Measurements from ENCODE around the gene OR52J3. TPM values are rescaled to one million over a fixed set of nuclear protein-coding genes. Genes with fewer than 3 reads are reported as not detected.

Gene OR52J3
- total RNA-seq, 1 donor from 2014 or later = not detected

DNA sequence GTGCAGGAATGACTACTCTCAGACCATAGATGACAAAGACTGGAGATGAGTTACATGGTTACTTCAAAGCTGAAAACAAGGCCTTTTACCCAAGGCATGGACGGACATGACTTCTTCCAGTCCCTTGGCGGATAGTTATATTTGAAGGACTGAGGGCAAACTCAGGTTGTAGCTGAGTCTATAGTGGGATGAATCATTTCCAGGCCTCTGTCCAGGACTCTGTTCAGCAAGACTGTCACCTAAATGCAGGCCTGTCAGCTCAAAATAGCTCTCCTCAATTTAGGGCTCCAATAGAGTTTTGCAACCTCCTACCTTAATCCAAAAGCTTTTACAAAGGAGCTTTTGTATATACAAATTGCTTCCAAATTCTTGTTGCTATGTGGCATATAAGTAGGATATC lies 24.3 kb upstream of the OR52J3 start:
- TF ChIP-seq, protein P1, sequence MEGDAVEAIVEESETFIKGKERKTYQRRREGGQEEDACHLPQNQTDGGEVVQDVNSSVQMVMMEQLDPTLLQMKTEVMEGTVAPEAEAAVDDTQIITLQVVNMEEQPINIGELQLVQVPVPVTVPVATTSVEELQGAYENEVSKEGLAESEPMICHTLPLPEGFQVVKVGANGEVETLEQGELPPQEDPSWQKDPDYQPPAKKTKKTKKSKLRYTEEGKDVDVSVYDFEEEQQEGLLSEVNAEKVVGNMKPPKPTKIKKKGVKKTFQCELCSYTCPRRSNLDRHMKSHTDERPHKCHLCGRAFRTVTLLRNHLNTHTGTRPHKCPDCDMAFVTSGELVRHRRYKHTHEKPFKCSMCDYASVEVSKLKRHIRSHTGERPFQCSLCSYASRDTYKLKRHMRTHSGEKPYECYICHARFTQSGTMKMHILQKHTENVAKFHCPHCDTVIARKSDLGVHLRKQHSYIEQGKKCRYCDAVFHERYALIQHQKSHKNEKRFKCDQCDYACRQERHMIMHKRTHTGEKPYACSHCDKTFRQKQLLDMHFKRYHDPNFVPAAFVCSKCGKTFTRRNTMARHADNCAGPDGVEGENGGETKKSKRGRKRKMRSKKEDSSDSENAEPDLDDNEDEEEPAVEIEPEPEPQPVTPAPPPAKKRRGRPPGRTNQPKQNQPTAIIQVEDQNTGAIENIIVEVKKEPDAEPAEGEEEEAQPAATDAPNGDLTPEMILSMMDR (IDR thresholded peaks at IDR 0.05; ENCODE audit: unreplicated experiment) = no peak
- Mint-ChIP-seq H3K27me3 (ENCODE audit: low read depth) (peaks cover 2% of the 10 kb centered on the region), H3K9me3 (peaks cover 36% of the 10 kb centered on the region), H3K36me3 (no peaks in the 10 kb centered on the region), H3K4me1 (no peaks in the 10 kb centered on the region), H3K4me3 (no peak overlapping the region), H3K27ac (no peak overlapping the region)
- no peak for DNase-seq (ENCODE audit: low spot score in 2 of 2, unreplicated experiment in 2 of 2)

DNA sequence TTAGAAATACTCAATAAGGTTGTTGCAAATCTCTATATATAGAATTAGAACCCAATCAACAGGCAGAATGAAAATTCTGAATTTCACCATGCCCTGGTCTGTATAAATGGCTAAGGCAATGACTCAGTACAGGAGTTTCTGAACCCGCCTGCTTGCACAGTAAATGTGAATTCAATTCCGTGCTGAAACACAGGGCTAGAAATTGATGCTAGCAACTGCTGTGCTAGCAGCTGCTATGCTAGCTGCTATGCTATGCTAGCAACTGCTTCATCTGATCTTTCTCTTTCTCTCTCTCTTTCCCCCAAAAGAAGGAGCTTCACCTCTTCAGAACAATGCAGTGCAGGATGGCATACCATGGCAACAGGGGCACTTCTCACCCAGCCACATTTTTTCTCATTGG lies 9.7 kb upstream of the OR52J3 start:
- no peak overlapping the region for H3K4me3 Mint-ChIP-seq
- no peaks in the 10 kb centered on the region for H3K36me3 Mint-ChIP-seq
- no peaks in the 10 kb centered on the region for H3K4me1 Mint-ChIP-seq
- no peaks in the 10 kb centered on the region for H3K27me3 Mint-ChIP-seq (ENCODE audit: low read depth)
- TF ChIP-seq, protein P1 (IDR thresholded peaks at IDR 0.05; ENCODE audit: unreplicated experiment) = no peak
- H3K9me3 Mint-ChIP-seq = no peaks in the 10 kb centered on the region
- DNase-seq (ENCODE audit: low spot score in 2 of 2, unreplicated experiment in 2 of 2) = no peak
- H3K27ac Mint-ChIP-seq = no peak overlapping the region

DNA sequence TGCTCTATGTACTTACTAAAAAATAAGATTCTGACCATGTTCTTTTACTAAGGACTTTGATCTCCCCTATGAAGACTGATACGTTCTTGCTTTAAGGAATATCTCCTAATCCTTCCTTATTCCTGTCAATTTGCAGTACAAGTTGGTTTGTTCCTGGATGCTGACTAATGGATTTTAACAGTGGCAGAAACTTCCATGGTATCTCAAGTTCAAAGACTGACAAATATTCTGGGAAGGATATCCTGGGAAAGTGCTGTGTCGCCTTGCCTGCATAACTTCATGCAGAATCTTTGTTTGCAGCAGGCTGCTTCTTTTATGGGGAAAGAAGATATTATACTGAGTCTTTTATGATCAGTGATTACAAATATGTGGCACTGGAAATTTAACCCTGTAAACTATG lies 8.4 kb upstream of the OR52J3 start:
- Mint-ChIP-seq H3K4me3 (no peak overlapping the region), H3K27ac (no peak overlapping the region), H3K36me3 (no peaks in the 10 kb centered on the region), H3K9me3 (no peaks in the 10 kb centered on the region), H3K27me3 (ENCODE audit: low read depth) (no peaks in the 10 kb centered on the region), H3K4me1 (no peaks in the 10 kb centered on the region)
- no peak for DNase-seq (ENCODE audit: low spot score in 2 of 2, unreplicated experiment in 2 of 2)
- TF ChIP-seq, protein P1 (IDR thresholded peaks at IDR 0.05; ENCODE audit: unreplicated experiment) = no peak

DNA sequence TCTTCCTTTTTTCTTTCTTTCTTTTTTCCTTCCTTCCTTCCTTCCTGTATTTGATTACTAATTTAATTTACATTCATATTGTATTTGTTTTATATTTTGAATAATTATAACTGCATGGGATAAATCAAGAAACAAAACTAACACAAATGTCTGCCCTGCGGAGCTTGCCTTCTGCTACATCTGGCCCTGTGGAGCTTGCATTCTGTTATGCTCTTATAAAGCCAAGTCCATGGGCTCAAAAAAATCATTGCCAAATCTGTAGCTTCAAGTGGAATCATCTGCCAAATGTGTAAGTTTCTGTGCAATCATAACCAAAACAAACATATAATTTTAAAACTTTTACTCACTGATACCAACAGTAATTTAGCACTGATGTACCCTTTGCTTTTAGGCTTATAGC lies 8.0 kb upstream of the OR52J3 start:
- no peak for DNase-seq (ENCODE audit: low spot score in 2 of 2, unreplicated experiment in 2 of 2)
- H3K9me3 Mint-ChIP-seq = no peaks in the 10 kb centered on the region
- no peaks in the 10 kb centered on the region for H3K4me1 Mint-ChIP-seq
- TF ChIP-seq, protein P1 (IDR thresholded peaks at IDR 0.05; ENCODE audit: unreplicated experiment) = no peak
- H3K27me3 Mint-ChIP-seq (ENCODE audit: low read depth) = no peaks in the 10 kb centered on the region
- H3K4me3 Mint-ChIP-seq = no peak overlapping the region
- no peak overlapping the region for H3K27ac Mint-ChIP-seq
- no peaks in the 10 kb centered on the region for H3K36me3 Mint-ChIP-seq

DNA sequence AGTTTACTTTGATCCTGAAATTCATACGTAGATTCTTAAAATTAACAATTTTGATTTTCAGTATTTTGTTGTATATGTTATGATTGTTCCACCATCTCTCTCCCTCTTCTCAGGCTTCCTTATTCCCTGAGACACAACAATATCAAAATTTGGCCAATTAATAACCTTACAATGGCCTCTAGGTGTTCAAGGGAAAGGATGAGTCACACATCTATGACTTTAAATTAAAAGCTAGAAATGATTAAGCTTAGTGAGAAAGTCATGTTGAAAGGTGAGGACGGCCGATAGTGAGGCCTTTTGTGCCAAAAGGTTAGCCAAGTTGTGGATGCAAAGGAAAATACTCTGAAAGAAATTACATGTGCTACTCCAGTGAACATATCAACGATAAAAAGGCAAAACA lies 5.5 kb upstream of the OR52J3 start:
- H3K27ac Mint-ChIP-seq = no peak overlapping the region
- no peaks in the 10 kb centered on the region for H3K36me3 Mint-ChIP-seq
- H3K4me1 Mint-ChIP-seq = no peaks in the 10 kb centered on the region
- H3K9me3 Mint-ChIP-seq = no peaks in the 10 kb centered on the region
- H3K27me3 Mint-ChIP-seq (ENCODE audit: low read depth) = peaks cover 3% of the 10 kb centered on the region
- TF ChIP-seq, protein P1 (IDR thresholded peaks at IDR 0.05; ENCODE audit: unreplicated experiment) = no peak
- H3K4me3 Mint-ChIP-seq = no peak overlapping the region
- DNase-seq (ENCODE audit: low spot score in 2 of 2, unreplicated experiment in 2 of 2) = no peak

DNA sequence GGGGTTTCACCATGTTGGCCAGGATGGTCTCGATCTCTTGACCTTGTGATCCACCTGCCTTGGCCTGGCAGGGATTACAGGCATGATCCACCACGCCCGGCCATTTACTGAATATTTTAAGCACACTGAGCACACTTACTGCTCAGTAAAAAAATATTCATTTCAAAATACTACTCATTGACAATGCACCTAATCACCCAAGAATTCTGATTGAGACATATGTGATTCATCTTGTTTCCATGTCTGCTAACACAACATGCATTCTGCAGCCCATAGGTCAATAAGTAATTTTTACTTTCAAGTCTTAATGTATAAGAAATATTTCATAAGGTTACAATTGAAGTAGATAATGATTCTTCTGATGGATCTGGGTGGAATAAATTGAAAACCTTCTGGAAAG lies 4.2 kb upstream of the OR52J3 start:
- TF ChIP-seq, protein P1 (IDR thresholded peaks at IDR 0.05; ENCODE audit: unreplicated experiment) = no peak
- peaks cover 3% of the 10 kb centered on the region for H3K27me3 Mint-ChIP-seq (ENCODE audit: low read depth)
- no peaks in the 10 kb centered on the region for H3K4me1 Mint-ChIP-seq
- no peak overlapping the region for H3K4me3 Mint-ChIP-seq
- H3K9me3 Mint-ChIP-seq = no peaks in the 10 kb centered on the region
- H3K36me3 Mint-ChIP-seq = no peaks in the 10 kb centered on the region
- H3K27ac Mint-ChIP-seq = no peak overlapping the region
- no peak for DNase-seq (ENCODE audit: low spot score in 2 of 2, unreplicated experiment in 2 of 2)
